ENCODE measurements around the gene GFPT2.

GFPT2 gene

GRCh38 chr5:180350711-180351465, 2.2 kb downstream of the GFPT2 start:
- FAIRE-seq = no peak

- no peak for FAIRE-seq
Observed at GRCh38 chr5:180350296-180350695, 2.8 kb downstream of the GFPT2 start.

DNA sequence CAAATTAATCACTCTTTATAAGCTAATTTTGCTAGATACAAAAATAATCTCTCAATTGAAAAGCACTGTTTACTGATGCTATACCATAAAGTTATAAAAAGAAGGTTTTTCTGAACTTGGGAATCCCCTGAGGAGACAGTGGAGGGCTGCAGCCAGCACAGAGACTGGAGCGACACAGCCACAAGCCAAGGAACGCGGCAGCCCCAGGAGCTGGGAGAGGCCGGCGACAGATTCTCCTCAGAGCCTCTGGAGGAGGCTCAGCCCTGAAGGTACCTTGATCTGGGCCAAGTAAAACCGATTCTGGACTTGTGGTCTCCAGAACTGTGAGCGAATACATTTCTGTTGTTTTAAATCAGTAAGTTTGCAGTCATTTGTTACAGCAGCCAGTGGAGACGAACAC, 3.7 kb downstream of the GFPT2 start:
- no peak for FAIRE-seq

- no peak for FAIRE-seq
Observed at GRCh38 chr5:180348336-180348735, 4.8 kb downstream of the GFPT2 start.

- FAIRE-seq = no peak
Observed at GRCh38 chr5:180347702-180348101, 5.4 kb downstream of the GFPT2 start.

DNA sequence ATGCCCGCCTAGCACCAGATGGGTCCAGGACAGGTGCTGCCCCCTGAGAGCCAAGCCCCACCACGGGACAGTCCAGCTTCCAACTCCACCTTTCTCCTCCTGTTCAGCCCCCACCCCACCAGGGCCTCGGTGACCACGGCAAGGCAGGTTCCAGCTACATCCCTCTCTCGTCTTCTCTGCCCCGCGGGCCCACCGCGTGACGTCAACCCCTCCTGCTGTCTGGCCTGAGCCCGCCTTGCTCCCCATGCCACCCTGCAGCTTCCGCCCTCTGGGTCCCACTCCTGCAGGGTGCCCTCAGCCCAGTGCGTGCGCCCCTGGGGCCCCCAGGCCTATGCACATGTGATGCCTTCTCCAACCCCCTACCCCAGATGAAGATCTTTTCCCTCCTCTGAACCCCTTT, 6.8 kb downstream of the GFPT2 start:
- FAIRE-seq = no peak

DNA sequence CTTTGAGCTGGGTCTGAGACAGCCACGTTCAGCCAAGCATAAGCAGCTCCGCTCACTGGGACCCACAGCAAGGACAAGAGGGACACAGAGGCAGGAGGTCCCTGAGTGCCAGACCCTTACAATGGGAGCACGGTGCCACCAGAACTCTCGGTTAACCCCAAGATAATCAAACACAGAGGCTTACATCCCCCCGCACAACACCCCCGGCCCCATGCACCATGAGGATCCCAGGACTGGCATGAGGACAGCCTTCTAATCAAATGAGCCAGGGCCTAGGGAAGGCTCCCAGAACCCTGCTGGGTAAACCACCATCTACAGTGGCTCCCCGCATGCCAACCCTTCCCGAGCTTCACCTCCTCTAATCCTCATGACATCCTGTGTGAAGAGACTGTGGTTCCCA, 7.4 kb downstream of the GFPT2 start:
- FAIRE-seq = no peak

GRCh38 chr5:180345186-180345585, 8.0 kb downstream of the GFPT2 start:
- no peak for FAIRE-seq

DNA sequence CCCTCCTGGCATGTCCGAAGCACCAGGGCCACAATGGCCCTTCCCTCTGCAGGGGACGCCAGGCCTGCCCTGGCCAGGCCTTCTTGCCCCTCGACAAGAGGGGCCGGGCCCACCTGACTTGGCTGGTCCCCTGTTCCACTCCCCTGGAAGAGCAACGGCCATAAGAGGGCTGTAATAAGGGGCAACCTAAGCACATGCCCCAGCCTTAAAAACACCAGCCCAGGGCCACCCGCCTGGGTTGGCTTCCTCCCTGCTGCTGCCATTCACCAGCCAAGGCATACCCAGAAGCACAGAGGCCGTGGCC, 8.5 kb downstream of the GFPT2 start:
- FAIRE-seq = no peak

DNA sequence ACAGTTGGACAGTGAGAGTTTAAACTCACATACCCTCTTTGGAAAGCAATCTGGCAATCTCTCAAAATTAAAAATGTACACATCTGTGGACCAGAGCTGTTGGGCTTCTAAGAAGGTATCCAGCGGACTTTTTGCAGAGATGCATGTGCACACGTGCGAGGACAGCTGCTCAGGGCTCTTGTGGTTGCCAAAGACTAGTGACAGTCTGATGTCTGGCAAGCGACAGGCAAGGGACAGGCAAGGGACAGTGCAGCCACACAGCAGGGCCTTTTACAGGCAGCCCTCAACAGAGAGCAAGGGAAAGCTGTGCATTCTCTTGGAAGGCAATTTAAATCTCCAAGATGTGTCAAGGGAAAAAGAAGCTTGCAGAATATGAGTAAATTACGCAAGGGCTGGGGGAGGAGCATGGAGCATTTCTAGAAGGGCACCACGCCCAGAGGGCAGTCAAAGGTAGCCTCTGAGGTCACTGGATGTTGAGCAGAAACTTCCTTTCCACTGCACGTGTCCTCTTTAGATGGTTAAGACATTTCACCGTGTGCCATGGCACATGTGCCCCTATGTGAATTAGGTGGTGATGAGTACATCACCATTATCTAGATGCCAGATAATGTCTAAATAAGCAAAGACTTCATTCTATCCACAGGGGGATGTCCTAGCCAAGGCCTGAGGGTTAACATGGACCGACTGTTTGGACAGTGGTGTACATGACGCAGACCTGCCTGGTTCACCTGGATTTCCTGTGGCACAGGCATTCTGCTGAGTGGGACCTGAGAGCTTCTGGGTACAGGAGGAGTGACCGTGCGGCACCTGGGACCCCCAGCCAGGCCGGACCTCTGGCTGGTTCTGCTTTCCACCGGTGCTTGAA, 9.1 kb downstream of the GFPT2 start:
- no peak for FAIRE-seq

DNA sequence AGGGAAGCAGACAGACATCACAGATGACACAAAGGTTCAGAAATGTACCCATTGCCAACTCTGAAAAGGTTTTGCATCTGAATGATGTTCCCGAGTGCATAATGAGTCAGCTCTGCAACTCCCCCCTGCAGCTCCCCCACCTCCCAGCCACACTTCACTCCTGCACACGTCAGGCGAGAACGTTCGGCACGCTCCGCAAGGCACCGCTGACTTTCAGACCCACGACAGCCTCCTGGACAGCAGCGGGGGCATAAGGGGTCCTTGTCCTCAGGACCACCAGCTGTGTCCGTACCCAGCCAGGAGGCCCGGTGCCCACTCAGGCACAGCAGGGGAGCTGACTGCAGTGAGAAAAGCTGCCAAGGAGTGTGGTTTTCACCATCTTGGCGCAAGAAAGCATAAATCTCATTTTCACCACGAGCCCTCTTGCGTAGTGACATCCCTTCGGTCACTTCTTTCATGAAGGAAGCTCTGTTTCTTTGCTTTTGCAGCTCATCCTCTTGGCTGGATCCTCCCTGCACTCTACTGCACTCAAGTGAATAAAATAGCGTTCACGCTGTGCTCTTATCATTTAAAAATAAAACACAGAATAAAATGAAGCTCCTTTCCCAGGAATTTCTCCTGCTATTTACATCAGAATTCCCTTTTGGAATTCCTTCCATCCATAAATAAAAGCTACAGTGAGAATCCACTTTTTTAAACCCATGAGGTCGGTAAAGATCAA, 9.9 kb downstream of the GFPT2 start:
- FAIRE-seq = no peak

DNA sequence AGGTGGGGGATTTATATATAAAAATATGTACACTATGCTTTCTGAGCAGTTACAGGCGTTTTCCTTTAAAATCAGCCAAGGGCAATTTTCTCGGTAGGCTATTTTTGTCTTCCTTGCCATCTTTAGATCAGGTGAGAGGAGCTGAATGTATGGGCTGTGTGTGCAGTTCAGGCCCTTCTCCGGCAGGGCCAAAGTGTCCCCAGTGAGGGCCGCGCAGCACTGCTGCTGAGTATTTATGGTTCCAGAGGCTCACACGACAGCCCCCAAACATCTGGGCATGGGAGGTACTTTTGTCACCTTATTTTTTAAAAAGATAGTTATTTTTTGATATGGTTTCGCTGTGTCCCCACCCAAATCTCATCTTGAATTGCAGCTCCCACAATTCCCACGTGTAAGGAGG, 11.5 kb downstream of the GFPT2 start:
- FAIRE-seq = no peak

DNA sequence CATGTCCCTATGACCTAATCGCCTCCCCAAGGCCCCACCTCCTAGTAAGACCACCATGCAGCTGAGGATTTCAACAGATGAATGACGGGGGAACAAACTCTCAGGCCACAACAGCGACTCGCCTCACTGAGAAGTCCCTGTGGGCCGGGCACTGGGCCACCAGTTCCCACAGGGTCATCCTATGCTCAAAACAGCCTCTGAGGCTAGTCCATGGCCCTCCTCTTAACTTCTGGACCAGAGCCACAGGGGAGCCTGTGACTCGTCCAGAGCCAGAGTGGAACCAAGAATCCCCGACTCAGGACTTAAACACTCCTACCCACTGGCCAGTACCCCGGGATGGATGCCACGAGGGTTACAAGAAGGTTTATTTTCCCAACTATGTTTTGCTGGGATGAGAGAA, 12.3 kb downstream of the GFPT2 start:
- FAIRE-seq = no peak

GRCh38 chr5:180339583-180340183, 13.5 kb downstream of the GFPT2 start:
- FAIRE-seq = no peak

- no peak for FAIRE-seq
Observed at GRCh38 chr5:180338001-180338707, 15.0 kb downstream of the GFPT2 start.

DNA sequence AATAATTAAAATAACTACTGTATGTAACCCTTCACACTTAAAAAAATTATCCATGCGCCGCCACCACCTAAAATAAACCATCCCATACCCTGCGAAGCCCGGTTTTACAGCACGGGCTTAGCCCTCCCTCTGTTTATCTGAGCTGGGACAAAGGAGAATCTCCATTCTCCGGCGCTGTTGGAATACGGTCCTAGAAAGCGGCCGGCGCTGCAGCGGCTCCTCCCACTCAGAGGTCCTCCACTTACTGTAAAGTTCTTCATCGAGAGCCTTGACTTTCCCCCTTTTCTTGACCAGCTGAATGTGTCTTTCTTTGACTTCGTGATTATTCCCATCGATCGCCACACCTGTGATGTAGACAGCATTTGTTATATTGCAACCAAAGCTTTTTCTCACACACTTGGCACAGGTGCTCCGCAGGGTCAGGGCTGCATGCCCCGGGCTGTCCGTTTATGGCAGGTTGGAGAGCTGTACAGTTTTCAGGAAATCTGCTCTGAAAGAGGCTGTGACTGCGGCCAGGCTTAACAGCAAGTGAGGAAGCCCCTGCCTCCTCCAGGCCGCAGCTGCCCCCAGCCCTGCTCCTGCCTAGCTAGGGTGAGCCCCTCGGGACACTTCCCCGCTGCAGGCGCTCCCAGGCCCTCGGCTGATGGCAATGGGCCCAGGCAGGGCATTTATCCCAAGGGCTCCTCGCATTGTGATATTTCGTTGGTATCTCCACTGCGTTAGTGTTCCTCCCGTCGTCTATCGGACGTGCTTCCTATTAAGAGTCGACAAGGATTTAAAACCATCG, 16.7 kb downstream of the GFPT2 start:
- FAIRE-seq = no peak

- FAIRE-seq = no peak
Observed at GRCh38 chr5:180335614-180336233, 17.4 kb downstream of the GFPT2 start.

- FAIRE-seq = no peak
Observed at GRCh38 chr5:180334751-180335613, 18.2 kb downstream of the GFPT2 start.

- no peak for FAIRE-seq
Observed at GRCh38 chr5:180334176-180334575, 19.0 kb downstream of the GFPT2 start.

DNA sequence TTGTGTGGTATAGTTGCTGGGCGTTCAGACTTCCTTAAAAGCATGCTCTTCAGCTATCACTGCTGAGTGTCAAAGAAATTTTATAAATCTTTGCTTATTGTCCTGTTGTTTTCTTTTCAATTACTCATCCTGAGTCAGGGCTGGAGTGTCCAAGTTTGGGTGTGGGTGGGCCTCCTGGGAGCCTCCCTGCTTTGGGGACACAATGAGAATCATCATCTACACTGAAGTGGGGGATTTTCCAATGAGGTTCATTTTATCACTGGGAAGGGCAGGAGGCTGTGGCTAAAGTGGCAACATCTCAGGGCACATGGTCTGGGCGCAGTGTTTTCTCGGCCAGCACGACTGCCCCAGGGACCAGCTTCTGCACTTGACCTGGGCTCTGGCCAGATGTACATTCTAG, 19.5 kb downstream of the GFPT2 start:
- FAIRE-seq = no peak

Data from G401.6 (cell line).